Daoy (cell line): ENCODE results near the gene TRIP10. TPM values are rescaled to one million over a fixed set of nuclear protein-coding genes. Genes with fewer than 3 reads are reported as not detected.
"Not testable (repeated sequence)": the region's sequence is repeated elsewhere in the genome, so short reads cannot be mapped to it uniquely, and the experiment has no call there.

Source experiments
- DNase-seq: peaks from one replicate; pipeline ENCODE4 v3.0.0-alpha.2; 2015; ENCODE audit warnings: low read depth
- total RNA-seq: library from RNA; depleted of rRNA; stranded (reverse); fragments of >200 nt; shearing (Covaris generic); gene quantifications from 2 replicates; pipeline ENCODE4 v1.2.3, GENCODE V29; 2014; rRNA removed

Gene TRIP10
- total RNA-seq, 1 experiment from 2014 or later: 39.6 TPM

GRCh38 chr19:6794686-6795431 lies 55.4 kb downstream of the TRIP10 start:
- DNase-seq: no peak

- DNase-seq: no peak
Observed at GRCh38 chr19:6796278-6796677, 56.8 kb downstream of the TRIP10 start.

GRCh38 chr19:6797646-6798045 lies 58.2 kb downstream of the TRIP10 start:
- no peak for DNase-seq

GRCh38 chr19:6800160-6800790 lies 60.8 kb downstream of the TRIP10 start:
- DNase-seq: not testable (repeated sequence)

- DNase-seq: peak; percentile 91
Observed at GRCh38 chr19:6800991-6801484, 61.6 kb downstream of the TRIP10 start.

Other genes with a start within 250 kb of the TRIP10 start
- gene TUBB4A, start 237.4 kb upstream of the TRIP10 start, total RNA-seq: 0.17 and 0.65 TPM in 2 replicates
- 12.0 and 13.8 TPM in 2 replicates for gene TNFSF9, start 208.7 kb upstream of the TRIP10 start, total RNA-seq
- gene CD70, start 148.5 kb upstream of the TRIP10 start, total RNA-seq: 62.8 and 65.4 TPM in 2 replicates
- gene TNFSF14, start 69.5 kb upstream of the TRIP10 start, total RNA-seq: 0.33 TPM in 1 of 2 replicates, not detected in the other
- 7.9 and 10.2 TPM in 2 replicates for gene C3, start 19.0 kb upstream of the TRIP10 start, total RNA-seq
- gene GPR108, start 2.1 kb upstream of the TRIP10 start, total RNA-seq: 26.3 and 35.7 TPM in 2 replicates
- 1.3 and 1.8 TPM in 2 replicates for gene SH2D3A, start 27.8 kb downstream of the TRIP10 start, total RNA-seq
- 0.40 and 1.7 TPM in 2 replicates for gene VAV1, start 33.0 kb downstream of the TRIP10 start, total RNA-seq
- 11.5 and 15.8 TPM in 2 replicates for gene ADGRE1, start 147.9 kb downstream of the TRIP10 start, total RNA-seq